DMS79 (cell line): ENCODE results near the gene MYO1C.
"Not testable (repeated sequence)": the region's sequence is repeated elsewhere in the genome, so short reads cannot be mapped to it uniquely, and the experiment has no call there.

ENCODE experiments used
- DNase-seq: peaks from one replicate; lab custom pipeline; 2025; lab: John Stamatoyannopoulos, UW

MYO1C gene

DNA sequence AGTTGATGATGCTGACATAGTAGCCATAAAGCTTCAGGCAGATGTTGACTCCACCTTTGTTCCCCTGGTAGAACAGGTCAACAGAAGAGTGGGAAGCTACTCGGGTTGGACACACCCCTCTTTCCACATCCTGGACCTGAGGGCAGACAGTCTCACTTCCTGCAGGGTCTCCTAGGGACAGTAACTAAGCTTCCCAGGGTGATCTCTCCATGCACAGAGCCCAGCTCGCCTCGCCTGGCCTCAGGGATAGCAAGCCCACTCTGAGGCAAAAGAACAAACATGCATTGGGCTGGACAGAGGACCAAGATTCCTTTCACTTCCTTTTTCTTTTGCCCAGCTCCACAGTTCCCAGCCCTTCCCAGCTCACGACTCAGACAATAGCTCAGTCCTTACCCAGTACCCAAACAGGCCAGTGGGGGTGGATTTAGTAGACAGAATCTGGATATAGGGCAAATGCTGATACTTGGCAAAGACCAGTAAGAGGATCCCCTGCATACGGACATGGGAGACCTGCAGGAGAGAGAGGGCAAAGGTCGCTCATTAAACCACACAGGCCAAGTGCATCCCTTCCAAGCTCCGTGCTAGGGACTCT is 16.9 kb upstream of the MYO1C start:
- no peak for DNase-seq

DNA sequence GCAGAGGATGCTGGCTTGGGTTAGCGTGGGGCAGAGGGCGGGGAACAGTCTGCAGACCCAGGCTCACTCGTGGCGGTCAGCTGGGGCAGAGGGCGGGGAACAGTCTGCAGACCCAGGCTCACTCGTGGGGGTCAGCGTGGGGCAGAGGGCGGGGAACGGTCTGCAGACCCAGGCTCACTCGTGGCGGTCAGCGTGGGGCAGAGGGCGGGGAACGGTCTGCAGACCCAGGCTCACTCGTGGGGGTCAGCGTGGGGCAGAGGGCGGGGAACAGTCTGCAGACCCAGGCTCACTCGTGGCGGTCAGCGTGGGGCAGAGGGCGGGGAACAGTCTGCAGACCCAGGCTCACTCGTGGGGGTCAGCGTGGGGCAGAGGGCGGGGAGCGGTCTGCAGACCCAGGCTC is 16.2 kb upstream of the MYO1C start:
- not testable (repeated sequence) for DNase-seq

DNA sequence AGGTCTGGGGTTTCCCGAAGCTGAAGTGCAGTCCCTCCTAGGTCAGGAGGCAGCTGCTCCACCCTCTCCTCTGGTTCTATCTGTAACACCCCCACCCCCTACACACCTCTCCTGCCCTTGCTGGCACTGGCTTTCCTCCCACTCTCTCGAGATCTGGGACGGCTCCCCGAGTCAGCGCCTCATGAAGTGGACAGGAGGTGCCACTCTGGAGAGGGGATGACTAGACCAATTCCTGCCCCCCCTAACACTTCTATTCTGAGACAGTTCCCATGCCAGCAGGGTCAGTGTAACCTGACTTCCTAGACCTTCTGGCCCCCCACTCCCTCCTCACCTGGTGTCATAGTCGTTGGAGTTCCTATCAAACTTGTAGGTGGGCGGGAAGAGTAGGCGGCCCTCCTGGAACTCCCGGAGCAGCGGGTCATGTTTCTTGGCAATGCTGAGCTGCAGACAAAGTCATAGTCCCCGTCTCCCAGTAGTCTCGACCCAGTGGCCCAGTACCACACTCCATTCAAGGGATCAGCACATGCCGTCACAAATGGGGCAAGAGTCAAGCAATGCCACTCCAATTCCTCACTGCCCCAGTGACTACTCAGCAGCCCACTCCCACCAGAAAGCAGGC is 14.3 kb upstream of the MYO1C start:
- no peak for DNase-seq

DNA sequence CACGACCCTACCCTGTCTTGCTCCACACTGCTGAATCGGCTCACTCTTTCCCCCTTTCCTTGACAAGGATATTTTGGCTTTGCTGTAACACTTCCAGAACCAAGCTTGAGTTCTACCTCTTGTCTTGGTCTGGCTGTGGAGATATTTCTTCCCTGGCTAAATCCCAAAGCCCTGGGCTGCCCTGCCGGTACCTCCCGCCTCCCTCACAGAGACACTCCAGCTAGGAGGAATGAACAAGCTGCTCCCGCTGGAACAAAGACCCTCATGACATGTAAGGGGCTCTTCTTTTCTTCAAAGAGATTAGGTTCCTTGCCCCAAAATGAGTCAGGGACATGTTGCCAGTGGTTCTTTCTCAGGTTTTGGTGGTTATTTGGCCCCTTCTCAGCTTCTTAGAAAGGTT is 13.1 kb upstream of the MYO1C start:
- no peak for DNase-seq

DNA sequence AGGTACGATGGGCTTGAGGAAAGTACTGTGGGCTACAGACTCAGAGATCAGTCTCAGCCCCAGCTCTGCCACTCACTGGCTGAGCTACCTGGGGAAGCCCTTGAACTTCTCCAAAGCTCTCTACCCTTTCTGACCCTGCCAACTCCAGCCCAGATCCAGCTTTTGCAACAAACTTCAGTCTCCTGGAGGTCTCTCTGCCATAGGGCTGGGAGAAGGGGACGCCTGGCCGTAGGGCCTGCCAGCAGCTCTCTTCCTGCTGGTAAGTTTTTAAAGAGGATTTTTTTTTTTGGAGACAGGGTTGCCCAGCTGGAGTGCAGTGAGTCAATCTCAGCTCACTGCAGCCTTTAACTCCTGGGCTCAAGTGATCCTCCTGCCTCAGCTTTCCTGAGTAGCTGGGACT is 12.4 kb upstream of the MYO1C start:
- DNase-seq, result no peak

DNA sequence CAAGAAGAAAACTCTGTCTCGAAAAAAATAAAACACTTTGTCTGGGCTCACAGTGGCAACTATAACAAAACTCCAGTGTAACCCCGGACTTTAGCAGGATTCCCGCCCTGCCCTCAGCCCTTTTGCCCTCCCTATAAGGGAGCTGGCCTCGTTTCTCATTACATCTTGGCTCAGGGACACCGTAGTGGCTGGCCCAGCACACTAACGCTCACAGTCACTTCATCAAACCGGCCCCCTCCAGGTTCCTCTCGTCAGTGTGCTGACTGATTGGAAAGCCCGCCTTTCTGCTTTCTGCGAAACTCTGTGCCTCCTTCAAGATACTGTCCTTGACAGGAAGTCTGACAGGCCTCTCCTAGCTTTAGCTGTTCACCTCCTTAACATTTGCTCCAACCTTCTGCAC is 11.2 kb upstream of the MYO1C start:
- DNase-seq, result no peak

DNA sequence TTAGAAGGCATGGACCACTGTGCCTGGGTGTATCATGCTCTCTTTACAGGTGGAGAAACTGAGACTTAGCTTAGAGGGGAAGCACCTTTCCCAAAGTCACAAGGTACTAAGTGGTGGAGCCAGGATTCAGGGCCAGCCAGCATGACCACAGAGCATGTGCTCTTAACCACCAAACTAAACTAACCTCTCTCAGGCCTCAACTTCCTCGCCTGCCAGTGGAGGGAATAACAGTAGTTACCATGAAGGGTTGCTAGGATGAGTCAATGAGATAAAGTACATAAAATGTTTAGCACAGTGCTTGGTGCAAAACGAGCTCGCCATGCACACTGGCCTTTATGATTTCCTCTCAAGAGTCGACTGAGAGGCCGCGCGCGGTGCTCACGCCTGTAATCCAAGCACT is 6.4 kb upstream of the MYO1C start:
- DNase-seq, result no peak

DNA sequence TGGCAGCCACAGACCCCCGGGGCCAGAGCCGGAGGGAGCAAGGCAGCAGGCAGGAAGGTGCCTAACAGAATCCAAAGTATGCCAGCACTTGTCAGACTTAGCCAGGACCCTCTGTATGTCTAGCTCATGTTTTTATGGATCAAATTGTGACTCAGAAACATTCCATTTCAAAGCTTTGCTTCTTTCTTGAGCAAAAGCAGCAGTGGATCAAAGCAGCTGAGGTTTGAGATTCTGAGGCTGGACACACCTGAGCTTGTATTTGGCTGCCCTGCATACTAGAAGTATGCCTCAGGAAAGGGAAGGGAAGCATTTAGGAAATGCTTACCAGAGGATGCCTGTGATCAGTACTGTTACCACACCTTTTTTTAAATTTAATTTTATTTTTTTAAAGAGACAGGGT is 5.7 kb upstream of the MYO1C start:
- no peak for DNase-seq

DNA sequence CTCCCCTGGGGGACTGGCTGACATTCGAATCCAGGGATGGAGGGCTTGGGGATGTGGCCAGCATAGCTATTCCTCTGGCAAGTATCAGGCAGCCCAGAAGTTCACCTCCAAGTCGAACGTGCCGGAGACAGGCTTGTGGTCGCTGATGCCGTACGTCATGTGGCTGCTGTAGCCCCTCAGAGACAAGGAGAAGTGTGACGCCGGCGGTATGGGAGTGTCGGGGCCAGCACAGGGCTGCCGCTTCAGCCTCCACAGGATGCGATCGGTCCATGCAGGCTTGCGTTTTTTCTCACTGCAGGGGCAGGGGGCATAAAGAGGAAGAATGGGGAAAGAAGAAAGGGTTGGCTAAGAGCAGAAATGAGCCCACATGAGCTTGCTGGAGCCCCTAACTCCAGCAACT is 5.3 kb upstream of the MYO1C start:
- no peak for DNase-seq

DNA sequence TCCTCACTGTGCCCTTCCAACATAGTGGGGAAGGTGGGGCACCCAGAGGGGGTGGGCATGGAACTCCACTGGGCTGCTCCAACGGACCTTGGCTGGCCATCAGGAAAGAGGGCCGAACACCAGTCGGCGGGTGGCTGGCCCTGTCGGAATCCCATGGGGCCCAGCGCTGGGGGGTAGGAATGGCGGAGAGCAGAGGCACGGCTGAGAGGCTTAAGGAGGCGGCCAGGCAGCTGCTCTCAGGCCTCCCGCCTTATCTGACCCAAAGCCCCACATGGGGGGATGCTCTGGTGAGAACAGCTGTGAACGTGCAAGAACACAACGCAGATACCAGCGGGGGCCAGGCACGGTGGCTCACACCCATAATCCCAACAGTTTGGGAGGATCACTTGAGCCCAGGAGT is 4.4 kb upstream of the MYO1C start:
- DNase-seq, result no peak

DNA sequence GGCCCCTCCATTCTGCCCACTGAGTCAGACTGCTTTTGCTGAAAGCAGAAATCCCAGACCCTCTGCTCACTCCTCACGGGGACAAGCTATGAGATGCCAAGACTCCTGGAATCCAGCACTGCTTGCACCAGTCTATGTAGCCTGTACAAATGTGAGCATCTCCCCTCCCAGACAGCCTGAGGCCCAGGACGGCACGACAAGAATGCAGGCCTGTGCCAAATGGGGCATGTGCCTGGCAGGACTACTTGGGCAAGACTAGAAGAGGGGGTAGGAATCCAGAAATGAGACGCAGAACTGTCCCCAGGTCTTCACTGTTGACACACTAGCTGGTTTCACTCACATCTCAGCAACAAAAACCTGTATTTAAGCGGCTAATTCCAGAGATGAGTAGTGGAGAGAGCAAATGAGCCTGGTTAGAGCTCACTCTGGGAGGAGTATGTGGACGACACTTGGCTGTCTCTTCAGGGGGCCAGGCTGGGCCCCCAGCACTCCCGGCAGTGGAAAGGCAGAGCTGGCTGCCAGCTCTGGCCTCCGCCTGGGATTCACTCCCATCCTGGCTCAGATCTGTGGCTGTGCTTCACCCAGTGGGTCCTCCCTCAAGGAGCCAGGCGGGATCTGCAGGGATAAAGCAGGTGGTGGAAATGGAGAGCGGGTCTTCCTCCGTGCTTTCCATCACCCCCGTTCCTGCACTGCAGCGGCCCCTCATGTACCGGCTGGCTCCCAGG is 2.9 kb upstream of the MYO1C start:
- DNase-seq, result no peak

DNA sequence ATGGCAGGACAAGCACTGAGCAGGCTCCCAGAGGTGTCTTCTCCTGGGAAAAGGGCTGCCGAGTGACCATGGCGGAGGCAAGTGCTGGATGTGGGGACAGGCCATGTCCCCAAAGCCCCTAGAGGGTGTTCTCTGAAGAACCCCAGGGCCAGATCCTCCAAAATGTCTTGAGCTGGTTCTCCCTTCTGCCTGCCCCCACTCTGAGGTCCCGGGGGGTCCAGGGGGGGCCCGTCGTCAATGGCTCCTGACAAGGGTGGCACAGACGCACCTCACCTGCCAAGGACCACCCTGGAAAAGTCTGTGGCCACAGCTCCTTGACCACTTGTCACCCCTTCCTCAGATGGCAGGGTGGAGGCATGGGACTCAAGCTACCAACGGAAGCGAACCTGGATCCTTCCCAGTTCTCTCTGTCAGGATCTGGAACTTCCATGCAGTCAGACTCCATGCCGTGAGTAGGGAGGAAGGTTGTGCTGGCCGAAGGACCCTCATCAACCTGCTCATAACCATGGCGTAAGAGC is 2.3 kb upstream of the MYO1C start:
- DNase-seq, result no peak

DNA sequence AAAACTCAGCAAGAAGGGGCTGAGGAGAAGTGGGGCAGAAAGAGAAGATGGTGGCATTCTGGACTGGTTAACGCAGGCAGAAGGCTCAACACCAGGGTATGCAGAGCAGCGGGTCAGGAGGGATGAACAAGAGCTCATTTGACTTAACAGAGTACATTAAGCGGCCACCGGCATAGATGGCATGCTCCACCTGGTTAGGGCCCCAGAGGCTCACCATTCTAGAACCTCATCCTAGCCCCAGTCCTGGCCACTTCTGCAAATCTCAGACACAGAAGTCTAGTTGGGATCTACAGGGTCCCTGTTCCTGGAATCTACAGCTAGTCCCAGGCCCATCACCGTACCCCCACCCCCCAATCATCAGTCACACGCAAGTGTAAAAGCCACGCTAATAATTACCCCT is 1.7 kb upstream of the MYO1C start:
- no peak for DNase-seq

DNA sequence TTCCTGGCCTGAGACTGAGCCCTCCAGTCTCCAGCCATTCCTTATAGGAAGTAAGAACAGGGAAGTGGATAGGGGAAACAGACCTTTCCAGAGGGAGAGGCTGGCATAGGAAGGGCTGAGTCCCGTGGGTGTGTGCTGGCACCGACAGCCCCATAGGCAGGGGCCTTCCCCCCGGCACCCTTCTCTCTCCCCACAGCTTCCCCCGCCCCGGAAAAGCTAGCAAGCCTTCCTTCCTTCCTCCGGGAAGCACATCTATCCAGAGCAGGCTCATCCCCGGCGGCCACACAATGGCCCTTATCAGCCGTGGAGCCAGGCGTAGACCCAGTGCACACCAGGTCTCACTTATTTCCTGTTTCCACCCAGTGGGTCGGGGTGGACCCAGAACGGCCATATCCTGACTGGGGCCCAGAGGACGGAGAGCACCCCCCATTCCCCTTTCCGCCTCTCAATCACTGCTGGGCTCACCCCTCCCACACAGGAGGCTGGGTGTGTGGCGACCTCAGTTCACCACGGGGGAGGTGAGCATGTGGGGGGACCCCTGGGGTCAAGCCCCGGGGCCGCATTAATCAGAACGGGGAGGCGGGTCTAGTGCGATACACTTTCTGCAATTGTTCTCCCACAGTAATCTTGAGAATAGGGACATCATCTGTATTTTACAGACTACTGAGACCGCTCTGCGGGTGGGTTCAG is 950 bp upstream of the MYO1C start:
- no peak for DNase-seq

DNA sequence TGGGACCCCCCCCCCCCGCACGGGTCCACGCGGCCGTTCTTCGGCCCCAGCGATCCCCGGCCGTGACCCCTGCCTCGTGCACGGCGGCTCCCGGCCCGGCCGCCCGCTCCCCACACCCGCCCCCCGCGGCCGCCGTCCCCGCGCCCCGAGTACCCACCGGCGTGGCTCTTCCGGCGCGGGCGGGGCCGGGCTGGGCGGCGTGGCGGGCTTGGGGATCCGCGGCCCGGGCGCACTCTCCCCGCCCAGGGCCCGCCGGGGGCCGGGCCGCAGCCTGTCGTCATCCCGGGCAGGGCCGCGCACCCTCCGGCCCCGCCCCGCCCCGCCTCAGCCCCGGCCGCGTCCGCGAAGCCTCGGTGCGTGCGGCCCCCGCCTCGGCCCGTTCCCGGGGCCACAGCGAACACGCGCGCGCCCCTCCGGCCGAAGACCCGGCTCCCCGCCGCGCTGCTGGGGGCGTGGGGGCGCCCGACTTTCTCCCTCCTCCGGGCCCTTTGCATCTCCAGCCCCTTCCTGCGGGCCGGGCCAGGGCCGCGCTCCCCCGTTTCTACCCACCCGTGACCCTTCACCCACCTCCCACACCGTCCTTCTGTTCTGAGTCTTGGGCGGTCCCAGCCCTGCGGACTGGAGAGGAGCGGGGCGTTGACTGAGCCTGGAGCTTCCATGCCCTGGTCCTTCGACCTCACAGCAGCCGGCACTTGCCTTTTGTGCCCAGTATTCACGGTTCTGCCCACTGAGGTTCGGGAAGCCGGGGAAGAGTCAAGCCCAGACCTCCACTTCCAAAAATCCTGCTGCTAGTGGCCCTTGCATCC is 840 bp downstream of the MYO1C start:
- DNase-seq, result no peak

DNA sequence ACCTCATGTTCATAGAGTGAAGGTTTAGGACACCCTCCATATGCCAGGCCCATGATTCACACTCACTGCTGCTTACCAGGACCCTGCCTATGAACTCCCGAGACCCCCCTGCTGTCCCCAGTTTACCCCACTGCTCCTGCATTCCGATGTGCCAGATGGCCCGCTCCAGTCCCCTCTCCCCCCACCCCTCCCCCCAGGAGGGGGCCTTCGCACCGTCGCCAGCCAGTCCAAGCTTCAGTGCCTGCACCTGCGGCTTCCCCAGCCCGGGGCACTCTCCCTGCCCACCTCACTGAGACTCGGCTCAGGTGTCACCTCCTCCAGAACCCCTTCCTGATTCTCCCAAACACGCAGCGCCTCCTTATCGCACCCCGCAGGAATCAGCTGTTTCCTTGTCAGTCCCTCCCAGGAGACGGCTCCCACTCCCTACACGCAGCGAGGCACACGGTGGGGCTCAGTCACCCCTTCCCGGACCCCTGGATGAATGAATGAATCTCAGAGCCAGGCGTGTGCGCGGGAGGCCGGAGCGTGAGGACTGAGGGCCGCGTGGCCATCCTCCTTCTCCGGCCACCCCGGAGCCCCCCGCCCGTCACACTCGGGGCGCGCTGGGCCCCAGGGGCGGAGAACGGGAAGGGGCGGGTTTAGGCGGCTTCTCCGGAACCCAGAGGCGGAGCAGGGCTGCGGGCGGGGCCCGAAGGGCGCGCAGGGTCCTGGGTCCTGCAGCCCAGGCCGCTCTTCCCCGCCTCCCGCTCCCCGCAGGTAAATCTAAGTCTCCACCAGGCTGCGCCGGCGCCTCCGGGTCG is 1.6 kb downstream of the MYO1C start:
- DNase-seq, result no peak

DNA sequence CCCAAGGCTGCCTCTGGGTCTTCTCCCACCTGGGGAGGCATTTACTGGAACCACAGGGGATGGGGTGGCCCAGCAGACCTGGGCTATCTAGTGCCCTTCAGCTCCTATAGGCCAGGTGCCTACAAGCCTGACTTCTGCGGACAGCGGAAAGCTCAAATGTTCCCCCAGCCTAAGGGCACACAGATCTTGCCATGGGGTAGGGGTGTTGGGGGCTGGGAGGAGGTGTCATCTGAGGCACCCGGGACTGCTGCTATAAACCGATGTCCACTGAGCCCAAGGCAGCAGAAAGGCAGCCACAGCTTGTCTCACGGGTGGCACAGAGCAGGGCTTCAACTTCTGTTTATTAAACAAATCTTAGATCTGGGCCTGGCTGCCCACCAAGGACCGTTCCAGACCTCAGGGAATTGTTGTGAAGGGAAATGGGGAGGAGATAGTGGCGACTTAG is 3.6 kb downstream of the MYO1C start:
- no peak for DNase-seq

DNA sequence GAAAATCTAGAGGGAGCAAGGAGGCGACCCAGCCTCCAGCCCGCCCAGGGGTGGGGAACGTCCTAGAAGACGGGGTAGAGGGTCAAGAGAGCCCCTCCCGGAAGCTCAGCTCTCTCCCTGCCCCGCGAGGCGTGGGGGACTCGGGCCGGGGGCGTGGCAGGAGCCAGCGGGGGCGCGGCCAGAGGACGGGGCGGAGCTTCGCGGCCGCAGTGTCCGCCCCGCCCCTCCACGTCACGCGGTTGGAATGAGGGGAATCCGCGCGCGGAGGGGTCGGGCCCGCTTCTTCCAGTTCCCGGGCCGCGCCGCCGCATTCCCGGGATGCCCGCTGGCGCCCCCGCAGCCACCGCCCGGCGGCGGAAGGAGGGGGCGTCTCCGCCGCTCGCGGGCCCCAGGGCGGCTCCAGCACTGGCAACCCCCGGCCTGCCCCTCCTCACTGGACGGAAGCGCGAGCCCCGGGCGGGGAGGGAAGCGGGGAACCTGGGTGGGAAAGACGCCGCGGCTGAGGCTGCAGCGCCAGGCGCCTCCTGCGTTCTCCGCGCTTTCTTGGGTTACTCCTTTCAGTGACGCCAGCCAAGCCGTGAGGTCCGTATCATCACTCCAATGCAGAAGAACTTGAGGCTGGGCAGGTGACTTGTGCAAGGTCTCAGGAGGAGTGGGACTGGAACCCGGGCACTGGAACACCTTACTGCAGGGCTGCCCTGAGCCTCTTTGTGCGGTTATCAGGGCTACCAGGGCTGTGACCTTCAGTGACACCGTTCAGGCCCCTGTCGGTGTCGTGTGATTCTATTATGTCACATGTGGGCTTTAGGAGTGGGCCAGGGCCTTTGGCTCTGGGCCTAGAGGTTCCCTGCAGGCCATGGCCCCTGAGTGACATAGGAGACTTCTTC is 4.3 kb downstream of the MYO1C start:
- no peak for DNase-seq

DNA sequence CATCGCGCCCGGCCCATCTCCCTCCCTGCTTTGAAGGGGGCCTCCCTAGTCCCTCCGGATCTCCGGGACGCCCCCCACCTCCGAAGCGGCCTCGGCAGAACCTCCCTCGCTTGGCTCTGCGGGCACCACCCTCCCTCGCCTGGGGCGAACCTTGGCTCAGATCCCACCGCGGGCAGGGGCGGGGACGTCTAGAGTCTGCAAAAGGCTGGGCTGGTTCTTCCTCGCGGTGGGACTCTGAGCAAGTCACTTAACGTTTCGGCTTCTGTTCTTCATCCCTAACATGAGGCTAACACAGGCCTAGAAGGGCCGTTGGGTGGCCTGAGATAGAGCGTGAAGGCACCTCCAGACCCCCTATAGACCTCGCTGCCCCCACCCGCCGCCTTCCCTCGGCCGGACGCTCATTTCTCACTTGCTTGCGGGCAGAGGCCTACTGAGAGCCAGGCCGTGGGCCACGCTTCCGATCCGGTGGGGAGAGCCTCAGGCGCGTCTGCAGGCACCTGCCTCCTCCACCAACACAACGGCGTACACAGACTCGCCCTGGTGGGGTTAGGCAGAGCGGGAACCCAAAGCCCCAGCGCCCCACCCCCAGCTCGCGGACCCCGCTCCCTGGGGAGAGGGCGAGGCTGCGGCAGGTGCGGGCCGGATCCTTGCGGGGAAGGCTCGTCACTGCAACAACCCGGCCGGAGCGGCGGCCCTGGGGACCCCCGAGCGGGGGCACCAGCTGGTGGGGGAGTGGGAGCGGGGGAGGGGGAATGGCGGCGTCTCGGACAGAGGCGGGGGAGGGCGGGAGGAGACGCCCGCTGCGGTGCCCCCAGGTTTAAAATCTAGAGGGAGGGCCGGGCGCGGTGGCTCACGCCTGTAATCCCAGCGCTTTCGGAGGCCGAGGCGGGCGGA is 5.4 kb downstream of the MYO1C start:
- DNase-seq, result peak; percentile 23
